ENCODE measurements around the gene C1orf141. TPM values are rescaled to one million over a fixed set of nuclear protein-coding genes. Genes with fewer than 3 reads are reported as not detected.

The C1orf141 gene
- total RNA-seq, 2 experiments from 2014 or later = not detected

- Histone ChIP-seq H3K4me3 (ENCODE audit: low read length) (no peak overlapping the region), H3K4me1 (ENCODE audit: insufficient read depth, low read length) (no peaks in the 10 kb centered on the region), H3K27me3 (ENCODE audit: control insufficient read depth in 1 of 2, insufficient read depth in 2 of 2, low read length in 2 of 2) (no peaks in the 10 kb centered on the region), H3K27ac (ENCODE audit: low read depth in 1 of 2, low read length in 2 of 2) (no peak overlapping the region), H3K9me3 (ENCODE audit: control insufficient read depth in 1 of 2, insufficient read depth in 1 of 2, low read length in 2 of 2) (no peaks in the 10 kb centered on the region), H3K36me3 (ENCODE audit: insufficient read depth, low read length) (no peaks in the 10 kb centered on the region)
- intact Hi-C loops (cut with DNase I, micrococcal nuclease) = no loop called here
- ChIA-PET CTCF (no interaction called here), POLR2A (no interaction called here)
- no peak for DNase-seq
- Mint-ChIP-seq H3K27ac (no peak overlapping the region), H3K9me3 (no peaks in the 10 kb centered on the region), H3K4me1 (ENCODE audit: low read depth) (peaks cover 5% of the 10 kb centered on the region), H3K4me3 (no peak overlapping the region), H3K27me3 (peaks cover 4% of the 10 kb centered on the region), H3K36me3 (ENCODE audit: low read depth) (no peaks in the 10 kb centered on the region)
- no peak for ATAC-seq (ENCODE audit: poor library complexity)
- TF ChIP-seq CTCF (IDR thresholded peaks at IDR 0.05) = no peak
Observed at GRCh38 chr1:67103548-67103947, 31.2 kb downstream of the C1orf141 start.

DNA sequence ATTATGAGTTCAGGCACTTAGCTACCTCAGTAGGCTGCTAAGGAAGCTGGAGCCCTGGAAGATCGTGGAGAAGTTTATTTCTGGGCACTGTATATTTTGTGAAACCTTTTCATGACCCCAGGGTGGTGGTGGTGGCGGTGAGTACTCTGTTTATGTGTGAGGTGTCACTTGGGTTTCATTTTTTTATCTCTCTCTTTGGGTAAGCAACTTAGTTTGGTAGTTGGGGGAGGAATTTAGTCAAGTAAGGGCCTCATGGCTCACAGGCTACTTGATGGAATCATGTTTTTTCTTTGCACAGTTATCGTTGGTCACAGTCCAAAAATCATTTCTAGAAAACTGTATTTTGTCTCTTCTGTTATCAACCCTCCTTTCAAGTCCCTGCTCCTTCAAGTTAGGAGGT lies 33.9 kb downstream of the C1orf141 start:
- Mint-ChIP-seq H3K36me3 (ENCODE audit: low read depth) (no peaks in the 10 kb centered on the region), H3K4me3 (no peak overlapping the region), H3K27ac (no peak overlapping the region), H3K27me3 (peaks cover 4% of the 10 kb centered on the region), H3K4me1 (ENCODE audit: low read depth) (peaks cover 5% of the 10 kb centered on the region), H3K9me3 (no peaks in the 10 kb centered on the region)
- no peaks in the 10 kb centered on the region for H3K4me1 ChIP-seq (ENCODE audit: insufficient read depth, low read length)
- TF ChIP-seq CTCF (IDR thresholded peaks at IDR 0.05) = no peak
- ChIA-PET CTCF (no interaction called here), POLR2A (no interaction called here)
- H3K36me3 ChIP-seq (ENCODE audit: insufficient read depth, low read length) = no peaks in the 10 kb centered on the region
- no peaks in the 10 kb centered on the region for H3K27me3 ChIP-seq (ENCODE audit: control insufficient read depth in 1 of 2, insufficient read depth in 2 of 2, low read length in 2 of 2)
- no peak overlapping the region for H3K4me3 ChIP-seq (ENCODE audit: low read length)
- no peaks in the 10 kb centered on the region for H3K9me3 ChIP-seq (ENCODE audit: control insufficient read depth in 1 of 2, insufficient read depth in 1 of 2, low read length in 2 of 2)
- intact Hi-C loops (cut with DNase I, micrococcal nuclease) = no loop called here
- DNase-seq (no peak), ATAC-seq (ENCODE audit: poor library complexity) (no peak)
- no peak overlapping the region for H3K27ac ChIP-seq (ENCODE audit: low read depth in 1 of 2, low read length in 2 of 2)

DNA sequence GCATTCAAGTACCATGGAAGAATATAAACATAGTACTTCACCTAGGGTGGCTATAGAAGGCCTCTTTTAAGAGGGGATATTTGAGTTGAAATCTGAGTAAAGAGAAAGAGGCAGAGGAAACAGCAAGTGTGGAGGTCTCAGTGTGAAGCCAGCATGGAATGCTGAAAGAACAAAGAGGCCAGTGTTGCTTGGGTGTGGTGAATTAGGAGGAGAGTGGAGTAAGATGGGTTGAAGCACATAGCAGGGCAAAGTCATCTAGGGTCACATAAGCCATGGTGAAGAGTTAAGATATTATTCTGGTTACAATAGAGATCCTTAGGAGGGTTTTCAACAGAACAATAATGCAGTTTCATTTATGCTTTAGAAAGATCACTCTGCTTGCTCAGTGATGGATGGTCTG lies 37.5 kb downstream of the C1orf141 start:
- Mint-ChIP-seq H3K4me3 (no peak overlapping the region), H3K36me3 (ENCODE audit: low read depth) (no peaks in the 10 kb centered on the region), H3K9me3 (no peaks in the 10 kb centered on the region), H3K4me1 (ENCODE audit: low read depth) (peaks cover 5% of the 10 kb centered on the region), H3K27ac (no peak overlapping the region), H3K27me3 (peaks cover 14% of the 10 kb centered on the region)
- Histone ChIP-seq H3K4me3 (ENCODE audit: low read length) (no peak overlapping the region), H3K4me1 (ENCODE audit: insufficient read depth, low read length) (no peaks in the 10 kb centered on the region), H3K36me3 (ENCODE audit: insufficient read depth, low read length) (no peaks in the 10 kb centered on the region), H3K27ac (ENCODE audit: low read depth in 1 of 2, low read length in 2 of 2) (no peak overlapping the region), H3K9me3 (ENCODE audit: control insufficient read depth in 1 of 2, insufficient read depth in 1 of 2, low read length in 2 of 2) (no peaks in the 10 kb centered on the region), H3K27me3 (ENCODE audit: control insufficient read depth in 1 of 2, insufficient read depth in 2 of 2, low read length in 2 of 2) (no peaks in the 10 kb centered on the region)
- TF ChIP-seq CTCF (IDR thresholded peaks at IDR 0.05) = no peak
- intact Hi-C loops (cut with DNase I, micrococcal nuclease) = no loop called here
- ChIA-PET POLR2A (no interaction called here), CTCF (no interaction called here)
- ATAC-seq (ENCODE audit: poor library complexity) (no peak), DNase-seq (no peak)
